GM21825 (cell line): ENCODE results near the gene SOCS7.

Experiments
- ATAC-seq: cut with Tn5 transposase; IDR thresholded peaks from one replicate; pipeline ENCODE4 v1.9.1; 2021; ENCODE audit warnings: mild to moderate bottlenecking, moderate library complexity; ENCODE audit not compliant: unreplicated experiment

Gene SOCS7

GRCh38 chr17:38361694-38362465 lies 10.2 kb downstream of the SOCS7 start:
- ATAC-seq, result no peak

GRCh38 chr17:38363016-38363415 lies 11.4 kb downstream of the SOCS7 start:
- ATAC-seq, result no peak

GRCh38 chr17:38364741-38365140 lies 13.1 kb downstream of the SOCS7 start:
- ATAC-seq, result no peak

- ATAC-seq, result no peak
These were observed 17.7 kb downstream of the SOCS7 start for GRCh38 chr17:38369124-38369886.

GRCh38 chr17:38379448-38379847 lies 27.8 kb downstream of the SOCS7 start:
- ATAC-seq, result no peak

GRCh38 chr17:38395090-38395489 lies 43.4 kb downstream of the SOCS7 start:
- no peak for ATAC-seq

GRCh38 chr17:38397227-38397626 lies 45.6 kb downstream of the SOCS7 start:
- ATAC-seq, result no peak

GRCh38 chr17:38400286-38400685 lies 48.6 kb downstream of the SOCS7 start:
- no peak for ATAC-seq

- ATAC-seq, result no peak
These were observed 49.8 kb downstream of the SOCS7 start for GRCh38 chr17:38401459-38401858.

- no peak for ATAC-seq
These were observed 51.3 kb downstream of the SOCS7 start for GRCh38 chr17:38402897-38403296.

GRCh38 chr17:38403491-38403890 lies 51.8 kb downstream of the SOCS7 start:
- ATAC-seq, result no peak

GRCh38 chr17:38404174-38404943 lies 52.7 kb downstream of the SOCS7 start:
- no peak for ATAC-seq

GRCh38 chr17:38405654-38406053 lies 54.0 kb downstream of the SOCS7 start:
- no peak for ATAC-seq

GRCh38 chr17:38410201-38410600 lies 58.6 kb downstream of the SOCS7 start:
- ATAC-seq, result no peak

- ATAC-seq, result no peak
These were observed 63.9 kb downstream of the SOCS7 start for GRCh38 chr17:38415250-38416194.

GRCh38 chr17:38416840-38417209 lies 65.2 kb downstream of the SOCS7 start:
- ATAC-seq, result no peak

- no peak for ATAC-seq
These were observed 65.7 kb downstream of the SOCS7 start for GRCh38 chr17:38417210-38417951.

- no peak for ATAC-seq
These were observed 66.5 kb downstream of the SOCS7 start for GRCh38 chr17:38418062-38418692.
